ENCODE measurements around the gene DGKQ. TPM values are rescaled to one million over a fixed set of nuclear protein-coding genes. Genes with fewer than 3 reads are reported as not detected.

DGKQ gene
- total RNA-seq, 1 experiment from 2014 or later = 22.0 TPM

- RAD21 ChIA-PET (ENCODE audit: low non-redundant PET in 1 of 2, low total read pairs in 2 of 2, uncharacterized antibody in 2 of 2, unreplicated experiment in 2 of 2) = interaction anchor here (0.6 to 1.0 kb wide), 4 partner anchors 24 to 244 kb away, joined by 3 to 4 read pairs (median 4); no protein-coding TSS in a partner anchor
- POLR2A ChIA-PET = no interaction called here
- no TSS peak for BruUV-seq (replicated peaks)
- Histone ChIP-seq H3K27me3 (ENCODE audit: insufficient read depth, low read length) (no peaks in the 10 kb centered on the region), H3K4me2 (ENCODE audit: low read length) (peak within 1 kb of the TSS; percentile 96), H3K36me3 (ENCODE audit: control insufficient read depth in 1 of 2, insufficient read depth in 2 of 2, low read length in 2 of 2) (no peaks in the 10 kb centered on the region), H3K27ac (ENCODE audit: low read depth, low read length) (peak within 1 kb of the TSS; percentile 88), H3K4me3 (replicated peaks in 1 of 2; ENCODE audit: low read depth in 1 of 2, low read length in 2 of 2) (peak within 1 kb of the TSS; percentile 67 to 71), H3K79me2 (ENCODE audit: insufficient read depth, low read length) (no peaks in the 10 kb centered on the region), H3K4me1 (ENCODE audit: control insufficient read depth in 1 of 2, insufficient read depth in 2 of 2, low read length in 2 of 2) (peaks cover 10 to 39% of the 10 kb centered on the region in 2 experiments), H3K9me2 (ENCODE audit: insufficient read depth) (no peaks in the 10 kb centered on the region), H3K9ac (ENCODE audit: low read length) (peak within 1 kb of the TSS; percentile 70), H2AFZ (ENCODE audit: low read depth, low read length, poor library complexity, severe bottlenecking) (peak within 1 kb of the TSS; percentile 56), H4K20me1 (ENCODE audit: insufficient read depth) (no peaks in the 10 kb centered on the region), H3K9me3 (ENCODE audit: control insufficient read depth in 1 of 2, insufficient read depth in 1 of 2, low read depth in 1 of 2, low read length in 2 of 2) (no peaks in the 10 kb centered on the region)
- TF ChIP-seq POLR2AphosphoS5 (IDR thresholded peaks at IDR 0.05; ENCODE audit: low read depth, low read length) (peak; percentile 83), SIN3A (IDR thresholded peaks at IDR 0.05; ENCODE audit: low read depth) (no peak), TCF7L2 (IDR thresholded peaks at IDR 0.05; ENCODE audit: borderline replicate concordance, extremely low read depth, insufficient read depth, insufficient read length) (peak; percentile 8), CTCF (IDR thresholded peaks at IDR 0.05 in 2 of 3, conservative IDR thresholded peaks at IDR 0.05 in 1 of 3; ENCODE audit: borderline replicate concordance in 1 of 3, insufficient read depth in 1 of 3, low read depth in 2 of 3, low read length in 2 of 3) (peak in 2 of 3 experiments; percentile 49 to 67; a peak in 4 of 6 replicates), POLR2A (IDR thresholded peaks at IDR 0.05; ENCODE audit: borderline replicate concordance, extremely low read depth, insufficient read depth, insufficient read length) (peak; percentile 54), ZFX (IDR thresholded peaks at IDR 0.05) (peak; percentile 72; the same call in 1 of the 2 replicates), CEBPB (IDR thresholded peaks at IDR 0.05; ENCODE audit: low read depth) (no peak)
- intact Hi-C loops (cut with micrococcal nuclease) = loop anchor here (2.0 to 10.0 kb wide), 3 partner anchors 14 to 382 kb away; partner anchors contain the start of gene DGKQ
- peak; percentile 82 for ATAC-seq
- peak; percentile 61 for DNase-seq (ENCODE audit: low read depth, low spot score)
- CTCF ChIA-PET = interaction anchor here (0.7 to 1.3 kb wide), 6 partner anchors 24 to 384 kb away, joined by 3 to 7 read pairs (median 3); partner anchors contain the start of genes FGFRL1, GAK and TMEM175
Measured at GRCh38 chr4:986879-987623, 13.7 kb upstream of the DGKQ start, which contains the start of gene IDUA. Gene IDUA (plus strand): TSS chr4:987044. CDS start chr4:987085, 41 bp downstream.
